GM19351 (cell line): Measurements from ENCODE around the gene PRR5L.

ENCODE experiments used
- ATAC-seq: cut with Tn5 transposase; IDR thresholded peaks from one replicate; pipeline ENCODE4 v1.9.1; 2021; ENCODE audit warnings: mild to moderate bottlenecking, moderate library complexity; ENCODE audit not compliant: unreplicated experiment

The PRR5L gene

DNA sequence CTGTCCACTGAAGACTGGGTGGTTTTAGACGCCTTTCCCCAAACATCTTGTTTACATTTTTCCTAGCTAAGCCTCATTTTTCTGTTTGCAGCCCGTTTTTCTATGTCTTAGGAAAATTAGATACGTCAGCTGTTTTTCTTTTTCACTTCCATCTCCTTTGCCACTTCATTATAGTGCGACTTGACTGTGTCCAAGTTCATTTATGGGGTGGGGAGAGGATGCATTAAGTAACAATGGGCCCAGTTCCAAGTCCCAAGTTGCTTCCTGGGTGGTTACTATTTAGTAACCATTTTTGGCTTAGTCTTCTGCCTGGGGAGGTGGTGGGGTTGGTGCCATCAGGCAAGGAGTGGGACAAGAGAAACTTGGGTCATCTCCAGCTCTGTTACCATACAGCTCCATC, 131.0 kb downstream of the PRR5L start:
- no peak for ATAC-seq

DNA sequence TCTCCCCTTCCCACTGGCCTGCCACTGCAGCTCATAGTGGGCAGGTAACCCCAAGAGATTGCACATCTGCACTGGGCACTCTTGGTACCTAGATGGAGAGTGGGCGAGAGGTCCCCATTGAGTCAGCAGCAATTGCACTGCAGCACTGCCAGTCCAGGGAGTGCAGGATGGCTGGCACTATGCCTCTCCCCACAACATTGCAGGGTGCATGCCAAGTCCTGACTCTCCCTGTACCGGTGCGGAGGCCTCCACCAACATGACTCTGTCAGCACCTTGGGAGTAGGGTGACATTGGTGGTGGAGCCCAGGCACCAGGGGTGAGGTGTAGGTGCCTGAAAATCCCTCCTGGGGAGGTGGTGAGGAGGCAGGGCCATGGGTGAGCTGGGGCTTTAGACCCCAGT, 131.8 kb downstream of the PRR5L start:
- ATAC-seq: no peak

DNA sequence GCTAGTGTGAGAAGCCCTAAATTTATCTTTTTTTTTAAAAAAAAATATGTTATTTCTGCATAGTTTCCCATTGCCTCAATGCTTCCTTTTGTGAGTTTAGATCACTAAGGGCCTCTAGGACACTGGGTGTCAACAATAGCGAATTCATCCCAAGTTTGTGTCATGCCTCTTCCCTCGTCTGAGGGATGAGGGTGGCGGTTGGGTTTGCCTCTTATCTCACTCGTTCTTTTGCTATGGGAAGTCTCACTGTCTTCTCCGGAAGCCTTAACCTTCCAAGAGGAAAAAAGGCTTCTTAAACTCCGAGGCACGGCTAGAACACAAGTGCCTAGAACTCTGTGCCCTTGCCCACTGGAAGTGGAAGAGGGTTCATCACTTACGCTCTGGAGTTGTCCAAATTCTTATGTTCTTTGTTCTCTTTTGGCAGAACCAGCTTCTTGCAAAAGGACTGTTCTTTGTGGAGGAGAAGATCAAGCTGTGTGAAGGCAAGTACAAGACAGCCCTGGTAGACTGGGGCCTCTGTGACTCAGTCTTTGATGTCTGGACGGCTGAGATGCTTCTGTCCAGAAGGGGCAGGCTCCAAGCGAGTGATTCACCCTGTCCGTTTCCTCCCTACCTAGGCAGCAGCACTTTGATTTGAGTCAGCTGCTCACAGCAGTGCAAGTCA, 135.5 kb downstream of the PRR5L start:
- ATAC-seq: peak; percentile 90

DNA sequence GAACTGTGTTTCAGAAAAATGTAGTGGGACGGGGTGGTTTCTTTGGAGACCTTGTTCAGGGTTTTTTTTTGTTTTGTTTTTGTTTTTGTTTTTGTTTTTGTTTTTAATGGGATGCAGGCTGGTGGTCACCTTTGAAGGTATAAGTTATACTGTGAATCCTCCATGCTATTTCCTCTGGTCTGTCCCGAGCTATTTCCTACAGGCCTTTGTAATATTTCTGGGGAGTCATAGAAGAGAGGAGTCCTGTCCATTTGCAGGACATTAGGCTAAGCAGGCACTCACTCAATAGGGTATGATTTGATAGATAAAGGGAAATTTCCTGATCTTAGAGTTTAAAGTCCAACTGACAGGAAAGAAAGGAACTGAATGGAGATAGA, 136.0 kb downstream of the PRR5L start:
- no peak for ATAC-seq

DNA sequence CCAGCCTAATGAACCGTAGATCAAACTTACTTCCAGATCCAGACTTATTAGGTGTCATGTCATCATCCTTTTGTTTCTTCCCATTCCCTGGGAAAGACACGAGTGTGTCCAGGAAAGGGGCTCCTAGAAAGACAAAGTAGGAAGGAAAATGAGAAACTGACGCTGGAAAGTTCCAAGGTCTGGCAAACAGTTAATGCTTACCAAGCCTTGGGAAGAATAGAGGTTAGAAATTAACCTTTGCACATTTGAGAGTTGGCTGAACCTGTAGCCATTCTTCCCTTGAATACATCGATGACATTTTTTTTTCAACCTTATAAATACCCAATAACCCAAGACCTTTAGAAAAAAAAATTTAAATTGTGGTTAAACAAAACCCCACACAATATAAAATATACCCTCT, 136.7 kb downstream of the PRR5L start:
- no peak for ATAC-seq

DNA sequence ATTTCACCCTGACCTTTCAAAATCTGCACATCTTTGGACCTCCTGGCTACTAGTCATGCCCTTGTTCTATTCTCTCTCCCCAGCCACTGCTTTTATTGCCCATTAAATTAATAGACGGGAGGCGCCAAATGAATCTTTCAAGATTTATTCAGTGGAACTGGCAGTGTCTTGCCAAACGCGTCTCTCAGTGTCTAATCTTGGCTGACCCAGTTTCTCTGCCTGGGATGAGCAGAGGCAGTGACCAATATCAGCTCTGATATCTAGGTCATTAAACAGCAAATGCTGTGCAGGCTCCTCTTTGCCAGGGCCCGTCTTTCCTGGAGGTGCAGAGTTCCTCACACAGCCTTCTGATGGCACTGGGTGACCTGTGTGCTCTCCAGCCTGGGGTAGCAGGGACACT, 140.0 kb downstream of the PRR5L start:
- no peak for ATAC-seq

DNA sequence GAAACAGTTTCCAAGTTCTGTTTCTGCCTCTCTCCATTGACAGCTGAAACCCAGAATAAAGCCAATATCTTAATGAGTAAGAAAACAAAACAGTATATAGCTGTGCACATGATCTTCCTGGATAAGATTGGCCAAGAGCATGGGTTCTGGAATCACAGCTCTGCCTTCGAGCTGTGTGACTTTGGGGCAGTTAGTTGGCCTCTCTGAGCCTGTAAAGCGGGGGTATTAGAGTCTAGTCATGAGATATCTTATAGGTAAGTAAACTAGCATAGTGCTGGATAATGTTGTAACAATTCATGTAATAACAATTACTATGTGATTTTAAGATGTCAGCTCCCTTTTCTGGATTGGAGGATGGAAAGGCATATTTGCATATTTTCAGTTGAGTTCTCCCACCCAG, 140.5 kb downstream of the PRR5L start:
- ATAC-seq: no peak

DNA sequence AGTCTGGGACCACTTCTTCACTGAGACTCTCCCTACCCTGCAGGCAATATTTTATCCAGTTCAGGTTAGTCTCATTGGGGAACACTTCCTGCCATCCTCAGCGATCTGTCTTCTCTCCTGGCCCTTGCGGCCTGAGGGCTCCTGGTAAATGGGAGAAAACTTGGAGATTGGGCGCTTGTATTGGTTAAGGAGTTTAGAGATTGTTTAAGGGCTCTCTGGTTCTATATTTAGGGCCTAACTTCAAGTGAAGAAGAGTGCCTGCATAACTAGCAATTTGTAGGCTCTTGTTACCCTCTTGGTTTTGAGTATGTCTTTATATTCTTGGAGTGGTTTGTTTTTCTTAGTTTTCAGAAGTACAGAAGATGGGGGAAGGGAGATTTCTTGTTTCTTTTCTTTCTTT, 141.3 kb downstream of the PRR5L start:
- no peak for ATAC-seq

DNA sequence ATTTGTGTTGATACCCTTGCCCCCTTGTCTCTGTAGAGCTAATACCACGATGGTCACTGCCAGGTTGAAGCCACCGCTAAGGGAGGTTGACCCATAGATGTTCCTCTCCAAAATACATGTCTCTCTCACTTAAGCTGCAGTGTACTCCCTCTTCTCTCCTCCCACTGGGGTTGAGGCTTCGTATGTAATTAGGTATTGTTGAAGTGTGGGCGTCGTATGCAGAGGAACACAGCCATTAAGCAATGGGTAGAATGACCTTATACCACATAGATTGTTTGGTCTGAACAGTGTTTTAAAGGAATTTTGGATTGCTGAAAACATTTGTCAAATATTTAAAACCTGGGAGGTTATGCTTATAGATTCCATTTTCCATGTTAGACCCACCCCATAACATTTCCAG, 142.0 kb downstream of the PRR5L start:
- no peak for ATAC-seq

DNA sequence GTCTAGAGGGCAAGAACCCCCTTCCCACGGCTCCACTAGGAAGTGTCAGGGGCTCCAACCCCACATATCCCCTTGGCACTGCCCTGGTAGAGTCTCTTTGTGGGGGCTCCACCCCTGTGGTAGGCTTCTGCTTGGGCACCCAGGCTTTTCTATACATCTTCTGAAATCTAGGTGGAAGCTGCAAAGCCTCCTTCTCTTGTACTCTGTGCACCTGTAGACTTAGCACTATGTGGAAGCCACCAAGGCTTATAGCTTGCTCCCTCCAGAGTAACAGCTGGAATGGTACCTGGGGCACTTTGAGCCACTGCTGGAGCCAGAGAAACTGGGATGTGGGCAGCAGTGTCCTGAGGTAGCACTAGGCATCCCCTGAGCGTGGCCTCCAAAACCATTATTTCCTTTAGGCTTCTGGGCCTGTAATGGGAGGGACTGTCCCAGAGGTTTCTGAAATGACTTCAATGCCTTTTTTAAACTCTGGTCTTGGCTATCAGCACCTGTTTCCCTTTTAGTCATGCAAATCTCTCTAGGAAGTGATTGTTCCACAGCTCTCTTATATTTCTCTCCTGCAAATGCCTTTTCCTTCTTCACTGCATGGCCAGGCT, 145.6 kb downstream of the PRR5L start:
- peak; percentile 99 for ATAC-seq

DNA sequence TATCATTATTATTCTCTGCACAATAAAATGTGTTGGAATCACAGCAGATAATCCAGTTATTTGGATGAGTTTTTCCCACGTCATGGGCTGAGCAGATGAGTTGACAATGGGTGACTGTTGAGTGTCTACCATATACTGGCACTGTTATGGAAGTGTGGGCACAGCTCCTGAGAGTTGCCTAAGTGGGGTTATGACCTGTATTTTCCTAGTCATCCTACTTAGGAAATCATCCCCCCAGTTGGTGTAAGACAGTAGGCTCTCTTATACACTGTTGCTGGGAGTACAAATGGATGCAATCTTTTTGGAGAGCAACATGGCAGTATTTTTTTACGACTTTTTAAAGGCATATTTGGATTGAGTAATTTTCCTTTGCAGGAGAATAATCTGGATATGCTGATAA, 147.6 kb downstream of the PRR5L start:
- no peak for ATAC-seq

DNA sequence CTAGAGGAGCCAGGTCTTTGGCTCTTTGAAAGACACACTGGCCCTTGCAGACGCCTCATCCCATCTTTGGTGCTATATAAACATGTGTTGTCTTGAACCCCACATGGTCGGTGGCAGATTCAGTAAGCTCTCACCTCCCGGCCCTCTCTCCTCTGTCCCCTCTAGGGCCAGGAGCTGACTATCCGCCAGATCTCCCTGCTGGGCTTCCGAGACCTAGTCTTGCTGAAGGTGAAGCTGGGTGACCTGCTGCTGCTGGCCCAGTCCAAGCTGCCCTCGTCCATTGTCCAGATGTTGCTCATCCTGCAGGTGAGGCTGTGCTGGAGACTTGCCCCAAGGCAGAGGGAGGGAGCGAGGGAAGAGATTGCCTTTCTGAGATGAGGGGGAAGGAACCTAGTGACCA, 150.0 kb downstream of the PRR5L start:
- no peak for ATAC-seq

DNA sequence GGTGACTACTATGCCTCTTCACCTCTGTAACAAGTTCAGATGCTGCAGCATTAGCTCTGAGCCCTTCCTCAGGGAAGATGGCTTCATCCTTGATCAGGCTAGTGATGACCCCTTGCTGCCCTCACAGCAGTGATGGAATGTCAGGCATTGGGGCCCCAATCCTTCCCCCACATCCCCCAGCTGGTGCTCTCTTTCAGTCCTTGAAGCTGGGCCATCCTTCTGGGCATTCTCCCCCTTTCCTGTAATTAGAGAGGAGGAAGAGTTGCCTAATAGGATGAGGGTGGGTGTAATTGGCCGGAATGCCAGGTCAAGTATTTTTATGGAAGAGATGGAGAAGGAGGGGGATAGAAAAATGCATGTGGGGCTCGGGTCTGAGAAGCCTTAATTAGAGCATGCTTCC, 151.4 kb downstream of the PRR5L start:
- no peak for ATAC-seq

DNA sequence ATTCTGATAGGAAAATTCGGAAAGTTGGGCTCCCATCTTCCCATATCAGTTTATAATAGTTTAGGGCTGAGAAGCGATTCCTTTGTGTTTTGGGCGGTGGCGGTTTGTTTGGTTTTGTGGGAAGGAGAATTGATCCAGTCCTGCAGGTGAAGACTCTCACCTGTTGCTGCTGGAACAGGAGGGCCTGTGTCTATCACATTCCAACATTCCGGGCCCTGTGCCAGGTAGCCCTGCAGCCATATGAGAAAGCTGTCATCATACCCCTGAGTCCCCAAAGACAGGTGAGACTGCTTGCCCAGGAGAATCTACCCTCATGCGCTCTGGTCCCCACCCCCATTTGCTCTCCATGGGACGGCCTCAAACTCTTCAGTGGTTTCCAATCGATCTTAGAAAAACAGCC, 151.9 kb downstream of the PRR5L start:
- ATAC-seq: no peak

DNA sequence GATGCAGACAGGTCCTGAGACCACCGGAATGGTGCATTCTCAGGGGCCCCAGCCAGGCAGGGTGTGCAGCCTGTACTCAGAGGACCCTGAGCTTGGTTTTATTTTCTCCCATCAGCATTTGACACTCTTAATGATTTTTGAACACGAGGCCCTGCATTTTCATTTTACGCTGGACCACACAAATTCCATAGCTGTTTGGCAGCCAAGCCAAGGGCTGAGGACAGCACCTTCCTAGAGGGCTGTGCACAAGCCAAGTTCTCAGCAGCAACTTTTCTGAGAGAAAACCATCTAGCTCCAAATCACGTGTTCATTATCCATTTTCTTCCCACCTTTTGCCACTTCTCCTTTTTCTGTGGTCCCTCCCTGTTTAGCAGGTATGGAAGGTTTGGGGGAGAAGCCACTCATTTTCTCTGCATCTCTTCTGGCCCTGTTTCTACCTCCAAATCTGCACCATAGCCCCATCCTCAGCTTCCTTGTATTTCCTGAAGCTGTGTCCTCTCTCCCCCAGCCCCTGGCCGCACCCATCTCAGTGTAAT, 153.5 kb downstream of the PRR5L start:
- ATAC-seq: no peak

DNA sequence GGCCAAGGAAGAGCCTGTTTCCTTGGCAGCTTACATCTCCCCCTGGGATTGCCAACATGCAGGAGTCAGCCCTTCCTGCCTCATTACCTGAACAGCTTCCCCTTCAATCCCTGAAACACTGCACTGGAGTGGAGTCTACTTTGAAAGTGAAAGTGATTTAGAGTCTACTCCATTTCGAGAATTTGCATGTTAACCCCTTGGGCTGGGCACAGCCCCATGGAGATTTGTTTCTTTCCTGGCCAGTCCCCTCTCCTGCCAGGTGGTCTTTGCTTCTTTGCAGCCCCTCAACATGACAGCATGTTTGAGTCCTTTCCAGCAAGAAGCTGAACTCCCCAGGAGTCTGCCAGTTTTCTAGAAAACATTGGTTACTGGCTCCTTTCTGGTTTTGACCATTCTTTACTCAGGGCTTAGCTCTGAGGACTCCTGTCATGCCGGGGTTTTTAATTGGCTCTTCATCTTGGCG, 154.1 kb downstream of the PRR5L start:
- peak; percentile 80 for ATAC-seq

DNA sequence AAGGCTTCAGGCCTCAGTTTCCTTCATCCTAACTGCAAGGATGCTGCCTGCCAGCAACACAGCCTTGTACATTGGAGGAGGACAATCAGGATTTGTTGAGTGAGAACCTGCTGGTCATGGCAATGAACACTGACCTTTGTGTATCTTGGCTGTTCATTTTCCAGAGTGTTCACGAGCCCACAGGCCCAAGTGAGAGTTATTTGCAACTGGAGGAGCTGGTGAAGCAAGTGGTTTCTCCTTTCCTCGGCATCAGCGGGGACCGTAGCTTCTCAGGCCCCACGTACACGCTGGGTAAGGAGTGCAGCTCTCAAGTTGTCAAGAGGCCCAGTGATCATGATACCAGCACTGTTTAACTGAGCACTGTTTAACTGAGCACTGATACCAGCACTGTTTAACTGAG, 155.0 kb downstream of the PRR5L start:
- no peak for ATAC-seq

DNA sequence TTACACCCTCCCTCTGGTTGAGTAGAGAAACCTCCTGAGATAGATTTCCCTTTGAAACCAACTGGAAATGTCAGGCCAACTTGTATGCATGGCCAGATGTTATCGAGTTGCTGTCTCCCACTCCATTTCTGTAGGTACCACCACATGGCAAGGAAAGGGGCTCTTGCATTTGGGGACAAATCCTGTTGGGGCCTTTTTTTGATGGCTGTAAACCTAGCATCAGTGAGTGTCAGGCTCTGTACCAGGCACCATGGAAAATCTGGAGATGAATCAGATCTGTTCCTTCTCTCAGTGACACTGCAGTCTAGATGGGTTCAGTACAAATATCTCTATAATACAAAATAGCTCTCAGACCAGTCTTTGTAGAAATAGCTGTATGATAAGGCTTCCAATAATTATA, 155.6 kb downstream of the PRR5L start:
- ATAC-seq: no peak

DNA sequence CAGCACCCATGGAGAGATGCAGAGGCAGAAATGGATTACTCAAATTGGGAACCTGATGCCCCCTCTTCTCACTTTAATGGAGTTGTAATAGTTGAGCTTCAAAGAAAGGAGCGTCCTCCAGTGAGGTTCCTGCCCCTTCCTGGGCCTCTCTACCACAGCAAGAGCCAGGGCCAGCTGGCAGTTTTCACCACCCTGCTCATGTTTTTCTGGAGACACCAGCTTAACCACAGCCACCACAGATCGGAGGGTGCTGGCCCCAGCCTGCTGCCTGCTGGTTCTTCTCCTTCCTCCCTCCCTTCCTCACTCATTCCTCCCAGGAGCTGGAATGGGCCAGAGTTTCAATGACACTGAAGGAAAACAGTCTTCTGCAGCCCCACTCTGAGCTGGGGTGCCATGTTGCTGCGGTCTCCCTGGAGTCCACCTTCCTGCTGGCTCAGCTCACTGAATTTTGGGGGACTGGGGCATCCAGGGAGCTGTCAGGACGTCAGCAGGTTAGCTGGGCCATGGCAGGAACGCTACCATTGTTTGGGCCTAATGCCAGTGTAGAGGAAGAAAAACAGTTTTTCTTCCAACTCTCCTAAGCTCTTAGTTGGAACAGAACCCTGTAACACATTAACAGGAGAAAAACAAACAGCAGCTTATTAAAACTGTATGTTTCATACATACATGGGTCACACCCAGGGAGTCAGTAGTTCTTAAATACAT, 156.3 kb downstream of the PRR5L start:
- ATAC-seq: no peak

DNA sequence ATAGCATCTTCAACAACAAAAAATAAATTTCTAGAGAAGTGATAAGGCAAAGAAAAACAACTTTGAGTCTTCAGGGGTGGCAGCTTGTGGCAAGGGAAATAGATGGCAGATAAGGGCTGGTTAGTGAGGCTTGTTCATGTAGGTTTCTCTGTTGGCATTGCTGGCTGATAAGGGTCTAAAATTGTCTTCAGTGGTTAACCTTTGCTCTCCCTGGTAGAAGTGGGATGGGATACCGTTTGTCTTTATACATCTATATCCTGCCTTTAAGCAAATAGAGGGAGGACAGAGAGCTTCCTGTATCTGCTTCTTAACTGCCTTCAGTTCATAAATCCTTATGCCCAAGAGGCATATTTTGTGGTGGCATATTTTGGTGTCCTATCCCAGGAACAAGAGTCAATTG, 156.9 kb downstream of the PRR5L start:
- no peak for ATAC-seq

DNA sequence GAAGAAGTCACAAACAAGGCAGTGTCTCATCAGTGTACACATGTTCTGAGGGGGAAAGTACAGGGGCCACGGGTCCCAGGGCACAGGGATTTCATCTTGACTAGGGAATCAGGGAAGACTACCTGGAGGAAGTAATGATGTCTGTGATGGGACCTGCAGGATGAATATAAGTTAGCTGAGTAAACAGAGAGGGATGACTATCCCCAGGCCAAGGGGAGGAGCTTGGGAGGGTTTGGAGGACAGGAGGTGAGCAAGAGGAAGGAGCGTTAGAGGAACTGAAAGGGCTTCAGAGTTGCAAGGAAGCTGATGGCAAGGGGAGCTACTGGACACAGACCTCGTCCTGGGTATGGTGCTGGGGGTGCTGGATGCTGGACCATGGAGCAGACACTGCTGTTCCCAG, 157.6 kb downstream of the PRR5L start:
- no peak for ATAC-seq

DNA sequence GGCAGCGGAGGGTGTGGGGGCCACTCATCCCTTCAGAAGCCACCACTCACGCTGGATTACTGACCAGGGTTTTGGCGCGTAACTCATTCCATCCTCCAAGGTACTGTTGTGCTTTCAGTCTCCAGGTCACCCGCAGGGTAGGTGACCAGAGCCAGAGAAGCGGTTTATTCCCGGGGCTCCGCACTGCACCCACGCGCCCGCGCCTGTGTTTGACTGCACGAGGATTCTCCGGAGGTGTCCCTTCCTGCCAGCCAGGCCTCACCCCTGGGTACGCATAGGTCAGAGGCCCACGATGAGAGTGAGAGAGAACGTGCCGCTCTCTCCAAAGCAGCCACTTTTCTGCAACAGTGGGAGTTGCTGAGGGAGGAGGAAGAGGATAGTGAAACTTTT, 158.5 kb downstream of the PRR5L start:
- no peak for ATAC-seq
